H1 (cell line): ENCODE results near the gene PSMB11. TPM values are rescaled to one million over a fixed set of nuclear protein-coding genes. Genes with fewer than 3 reads are reported as not detected.

Experiments
- CTCF ChIA-PET: fragments of 300-600 bp; sonication (Branson Sonifier 250); formaldehyde crosslinking; loops from one replicate; lab custom pipeline; 2021; ENCODE audit not compliant: partially characterized antibody; lab: Charles Lee
- POLR2A ChIA-PET: fragments of 300-600 bp; sonication (Branson Sonifier 250); formaldehyde crosslinking; loops from one replicate; lab custom pipeline; 2021; ENCODE audit warnings: inconsistent platforms; ENCODE audit not compliant: partially characterized antibody; lab: Charles Lee
- DNase-seq, 2 experiments: peaks; one replicate each; pipeline versions ENCODE4 v3.0.0 to v3.0.0-alpha.2; 2010 to 2022; ENCODE audit warnings: low spot score in 2 of 2, low read depth in 1 of 2, mixed read lengths in 1 of 2
- FAIRE-seq: peaks from 2 replicates; lab custom pipeline; 2011; peaks lifted over from hg19 to GRCh38; lab: Jason Lieb, UNC
- H2AFZ ChIP-seq: 2 replicates; pipeline ENCODE4 v1.8.1; 2012; ENCODE audit warnings: low read length, inconsistent platforms
- H2AK5ac ChIP-seq: 2 replicates; pipeline ENCODE4 v1.6.1; 2013; ENCODE audit warnings: low read depth, low read length
- H2BK120ac ChIP-seq: replicated peaks from 2 replicates; pipeline ENCODE3; 2013; ENCODE audit warnings: low read depth, low read length, inconsistent platforms
- H2BK12ac ChIP-seq: 2 replicates; pipeline ENCODE4 v1.6.1; 2013; ENCODE audit warnings: low read depth, low read length
- H2BK15ac ChIP-seq: 2 replicates; pipeline ENCODE4 v1.6.1; 2013; ENCODE audit warnings: low read length
- H2BK20ac ChIP-seq: 2 replicates; pipeline ENCODE4 v1.6.1; 2013; ENCODE audit warnings: low read length
- H2BK5ac ChIP-seq: 2 replicates; pipeline ENCODE4 v1.6.1; 2013; ENCODE audit warnings: low read depth, low read length
- H3K14ac ChIP-seq: 2 replicates; pipeline ENCODE4 v1.6.1; 2013; ENCODE audit warnings: inconsistent platforms; ENCODE audit not compliant: insufficient read length
- H3K18ac ChIP-seq: 2 replicates; pipeline ENCODE4 v1.6.1; 2013; ENCODE audit warnings: low read length; ENCODE audit errors: extremely low read depth
- H3K23ac ChIP-seq: 2 replicates; pipeline ENCODE4 v1.6.1; 2013; ENCODE audit warnings: inconsistent platforms; ENCODE audit not compliant: insufficient read length
- H3K23me2 ChIP-seq: 2 replicates; pipeline ENCODE4 v1.6.1; 2013; ENCODE audit warnings: low read depth, low read length
- H3K27ac ChIP-seq: 2 replicates; pipeline ENCODE4 v1.6.1; 2011; ENCODE audit warnings: low read depth, low read length, inconsistent platforms
- H3K27me3 ChIP-seq, 4 experiments: replicated peaks in 1 of 4; 1 replicate in 1 of 4; 2 replicates in 3 of 4; pipeline versions ENCODE4 v1.6.1 to v1.8.1; 2011 to 2013; ENCODE audit warnings: low read length in 3 of 4, mild to moderate bottlenecking in 3 of 4, inconsistent platforms in 2 of 4, mixed read lengths in 2 of 4, moderate library complexity in 1 of 4; ENCODE audit not compliant: control insufficient read depth in 3 of 4, insufficient read depth in 3 of 4; ENCODE audit errors: extremely low read depth in 1 of 4
- H3K36me3 ChIP-seq, 4 experiments: 2 replicates each; pipeline versions ENCODE4 v1.6.1 to v1.8.1; 2011 to 2013; ENCODE audit warnings: mild to moderate bottlenecking in 4 of 4, low read length in 3 of 4, moderate library complexity in 2 of 4, control low read depth in 1 of 4, inconsistent platforms in 1 of 4; ENCODE audit not compliant: insufficient read depth in 4 of 4, control insufficient read depth in 2 of 4
- H3K4ac ChIP-seq: replicated peaks from 2 replicates; pipeline ENCODE3; 2013; ENCODE audit warnings: low read length, low read depth, mixed read lengths, inconsistent platforms; ENCODE audit not compliant: insufficient read length
- H3K4me1 ChIP-seq, 4 experiments: replicated peaks in 1 of 4; 1 replicate in 1 of 4; 2 replicates in 3 of 4; pipeline versions ENCODE4 v1.6.1 to v1.8.1; 2011 to 2013; ENCODE audit warnings: low read length in 3 of 4, inconsistent platforms in 2 of 4, mixed read lengths in 1 of 4; ENCODE audit not compliant: insufficient read depth in 4 of 4, control insufficient read depth in 3 of 4
- H3K4me2 ChIP-seq, 2 experiments: 2 replicates each; pipeline versions ENCODE4 v1.6.1 to v1.8.1; 2011 to 2013; ENCODE audit warnings: low read depth in 2 of 2, low read length in 2 of 2, control low read depth in 1 of 2, inconsistent platforms in 1 of 2, mild to moderate bottlenecking in 1 of 2; ENCODE audit not compliant: insufficient read depth in 1 of 2
- H3K4me3 ChIP-seq, 4 experiments: fragments of 200-600, 300-600 bp in 1 of 4; sonication (generic), shearing (Covaris generic), sonication (Bioruptor Twin) in 1 of 4; 2 replicates each; pipeline versions ENCODE4 v1.5.1 to v1.8.1; 2011 to 2016; ENCODE audit warnings: low read length in 4 of 4, low read depth in 3 of 4, control low read depth in 2 of 4, inconsistent platforms in 2 of 4, mild to moderate bottlenecking in 2 of 4, mixed read lengths in 1 of 4, moderate library complexity in 1 of 4; ENCODE audit not compliant: insufficient read depth in 2 of 4; ENCODE audit errors: extremely low read depth in 1 of 4
- H3K56ac ChIP-seq: replicated peaks from 2 replicates; pipeline ENCODE3; 2013; ENCODE audit warnings: low read depth, mild to moderate bottlenecking, mixed read lengths, low read length, inconsistent platforms; ENCODE audit not compliant: insufficient read length
- H3K79me1 ChIP-seq: 2 replicates; pipeline ENCODE4 v1.6.1; 2013; ENCODE audit warnings: low read depth, low read length, control low read depth
- H3K79me2 ChIP-seq, 2 experiments: 2 replicates each; pipeline versions ENCODE4 v1.6.1 to v1.8.1; 2012 to 2013; ENCODE audit warnings: low read length in 2 of 2, mild to moderate bottlenecking in 2 of 2, inconsistent platforms in 1 of 2; ENCODE audit not compliant: insufficient read depth in 2 of 2, control insufficient read depth in 1 of 2
- H3K9ac ChIP-seq, 4 experiments: replicated peaks in 1 of 4; 1 replicate in 1 of 4; 2 replicates in 3 of 4; pipeline versions ENCODE4 v1.6.1 to v1.8.1; 2011 to 2013; ENCODE audit warnings: low read depth in 3 of 4, low read length in 3 of 4, control low read depth in 2 of 4, mild to moderate bottlenecking in 2 of 4, moderate library complexity in 2 of 4, inconsistent platforms in 1 of 4; ENCODE audit errors: extremely low read depth in 1 of 4
- H3K9me3 ChIP-seq, 2 experiments: 2 replicates each; pipeline versions ENCODE4 v1.6.1 to v1.8.1; 2012 to 2013; ENCODE audit warnings: mild to moderate bottlenecking in 2 of 2, moderate library complexity in 2 of 2, control low read depth in 1 of 2, inconsistent platforms in 1 of 2, low read depth in 1 of 2, low read length in 1 of 2, mixed read lengths in 1 of 2; ENCODE audit not compliant: insufficient read depth in 2 of 2
- H4K20me1 ChIP-seq, 2 experiments: replicated peaks in 1 of 2; 2 replicates each; pipeline versions ENCODE3 to v1.8.1; 2011 to 2013; ENCODE audit warnings: inconsistent platforms in 2 of 2, low read length in 2 of 2, mild to moderate bottlenecking in 1 of 2; ENCODE audit not compliant: insufficient read depth in 2 of 2, control insufficient read depth in 1 of 2
- H4K5ac ChIP-seq: 2 replicates; pipeline ENCODE4 v1.6.1; 2013; ENCODE audit warnings: low read length, low read depth, mixed read lengths, inconsistent platforms; ENCODE audit not compliant: insufficient read length
- H4K8ac ChIP-seq: 2 replicates; pipeline ENCODE4 v1.8.0; 2013; ENCODE audit warnings: mild to moderate bottlenecking, moderate library complexity, low read length, inconsistent platforms; ENCODE audit not compliant: insufficient read depth; ENCODE audit errors: extremely low read depth
- H4K91ac ChIP-seq: replicated peaks from 2 replicates; pipeline ENCODE3; 2013; ENCODE audit warnings: low read length, mixed read lengths, inconsistent platforms; ENCODE audit not compliant: insufficient read length
- BCL11A ChIP-seq, 2 experiments: IDR thresholded peaks; one replicate each; pipeline ENCODE4 v1.6.1; 2011; ENCODE audit warnings: low read depth in 2 of 2, low read length in 2 of 2, mild to moderate bottlenecking in 2 of 2
- CBX5 ChIP-seq: fragments of 300-800, 300-1000 bp; sonication (generic); IDR thresholded peaks from 2 replicates; pipeline ENCODE4 v1.7.1; 2016; ENCODE audit warnings: antibody characterized with exemption, low read length, low read depth
- JUN ChIP-seq: IDR thresholded peaks from 2 replicates; pipeline ENCODE4 v1.6.1; 2011; ENCODE audit warnings: low read depth, mild to moderate bottlenecking, improper control_type of control experiment, low read length
- KDM4A ChIP-seq: IDR thresholded peaks from one replicate; pipeline ENCODE4 v1.7.1; 2012; ENCODE audit warnings: low read depth, mild to moderate bottlenecking, moderate library complexity, low read length, inconsistent platforms; ENCODE audit not compliant: severe bottlenecking
- KDM5A ChIP-seq: fragments of 200-600 bp; IDR thresholded peaks from 2 replicates; pipeline ENCODE4 v1.7.1; 2012; ENCODE audit warnings: mild to moderate bottlenecking, low read length, inconsistent platforms, mixed read lengths
- POLR2AphosphoS5 ChIP-seq: IDR thresholded peaks from 2 replicates; pipeline ENCODE4 v1.6.1; 2011; ENCODE audit warnings: low read depth, low read length
- SP2 ChIP-seq: IDR thresholded peaks from 2 replicates; pipeline ENCODE4 v1.6.1; 2012; ENCODE audit warnings: mild to moderate bottlenecking, low read length, inconsistent platforms
- TCF12 ChIP-seq: IDR thresholded peaks from 2 replicates; pipeline ENCODE4 v1.6.1; 2011; ENCODE audit warnings: low read depth, mild to moderate bottlenecking, low read length
- YY1 ChIP-seq: IDR thresholded peaks from 2 replicates; pipeline ENCODE4 v1.6.1; 2011; ENCODE audit warnings: low read depth, mild to moderate bottlenecking, low read length
- ZNF274 ChIP-seq: IDR thresholded peaks from 2 replicates; pipeline ENCODE4 v1.7.0; 2012; ENCODE audit warnings: low read length, borderline replicate concordance; ENCODE audit errors: extremely low read depth
- WGBS, 2 experiments: shearing (Covaris generic) in 1 of 2; methylation state at CpG; one replicate each; pipeline versions ENCODE4 v1.1.6 to v1.1.7; 2013 to 2015; ENCODE audit warnings: low lambda C conversion rate in 2 of 2, mixed read lengths in 2 of 2, inconsistent platforms in 1 of 2, low coverage in 1 of 2, missing lambda C conversion rate in 1 of 2; ENCODE audit not compliant: insufficient replicate concordance in 2 of 2, insufficient coverage in 1 of 2, insufficient read length in 1 of 2; ENCODE audit errors: extremely low coverage in 1 of 2, missing lambda C conversion rate in 1 of 2; 5-methylcytosine and 5-hydroxymethylcytosine counted together
- polyA plus RNA-seq, 7 experiments: library from polyadenylated mRNA; depleted of rRNA in 3 of 7; stranded (reverse) in 5 of 7; unstranded in 2 of 7; fragments of >200 nt in 5 of 7; fragments of 200-250 nt in 2 of 7; gene quantifications; 1 replicate in 5 of 7; 2 replicates in 1 of 7; 4 replicates in 1 of 7; pipeline versions ENCODE4 v1.2.1 to v1.2.3, GENCODE V29; 2011 to 2013; ENCODE audit warnings: missing spikeins in 2 of 7, mixed read lengths in 2 of 7
- total RNA-seq: library from RNA; stranded (reverse); fragmentation: NEBNext Ultra II Directional; extraction: Animal tissue kit (Norgen Biotek cat#: 25700); gene quantifications from 2 replicates; pipeline ENCODE4 v1.2.1, GENCODE V29; 2021
- TF ChIP-seq, protein P1 (sequence below): IDR thresholded peaks from 2 replicates; pipeline ENCODE4 v1.6.1; 2012; ENCODE audit warnings: inconsistent platforms
- TF ChIP-seq, protein P2 (sequence below), 3 experiments: IDR thresholded peaks; 1 replicate in 2 of 3; 2 replicates in 1 of 3; pipeline versions ENCODE4 v1.5.1 to v1.6.1; 2011; ENCODE audit warnings: low read length in 3 of 3, mild to moderate bottlenecking in 3 of 3, inconsistent platforms in 2 of 3, low read depth in 1 of 3, moderate library complexity in 1 of 3; ENCODE audit not compliant: insufficient read depth in 1 of 3; ENCODE audit errors: control extremely low read depth in 1 of 3

PSMB11 gene
- total and polyA plus RNA-seq, 2 of the 8 experiments (the other 6 are each of a cell fraction or from before 2014, with no cell fraction given), result not detected

DNA sequence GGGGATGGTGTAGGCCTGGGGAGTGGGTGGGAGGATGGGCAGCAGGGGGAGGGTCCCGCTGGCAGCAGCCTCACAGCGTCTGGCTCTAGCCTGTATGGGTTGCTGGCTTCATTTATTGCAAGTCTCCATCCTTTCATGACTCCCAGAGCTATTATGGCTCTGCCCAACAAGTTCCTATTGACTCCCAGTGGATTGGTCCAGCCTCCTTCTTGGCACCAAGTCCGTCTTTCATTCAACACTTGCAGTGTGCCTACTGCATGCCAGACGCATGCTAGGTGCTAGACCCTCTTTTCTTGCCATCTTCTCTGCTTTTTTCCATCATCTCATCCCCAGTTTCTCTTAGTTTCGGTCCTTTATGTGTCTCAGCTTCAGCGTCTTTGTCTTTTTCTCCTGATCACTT is 1.1 kb downstream of the PSMB11 start:
- Histone ChIP-seq H3K14ac (no peak overlapping the region), H3K4ac (no peak overlapping the region), H3K79me1 (no peaks in the 10 kb centered on the region; the same call in 1 of the 2 replicates), H3K4me2 (no peak overlapping the region), H3K27ac (no peak overlapping the region), H3K9ac (no peak overlapping the region), H3K18ac (no peak overlapping the region), H2AK5ac (no peak overlapping the region), H3K36me3 (peaks cover 0 to 4% (median 0%) of the 10 kb centered on the region in 4 experiments; a peak in 1 of 8 replicates), H3K9me3 (no peaks in the 10 kb centered on the region), H2BK15ac (no peak overlapping the region), H4K8ac (no peak overlapping the region), H4K20me1 (no peaks in the 10 kb centered on the region), H2AFZ (no peak overlapping the region), H3K27me3 (no peaks in the 10 kb centered on the region), H2BK20ac (no peak overlapping the region), H3K79me2 (no peaks in the 10 kb centered on the region), H4K91ac (no peak overlapping the region), H3K4me3 (no peak overlapping the region), H3K23ac (no peak overlapping the region), H4K5ac (no peak overlapping the region), H3K56ac (no peak overlapping the region), H2BK120ac (no peak overlapping the region), H2BK12ac (no peak overlapping the region), H3K23me2 (no peaks in the 10 kb centered on the region), H2BK5ac (no peak overlapping the region), H3K4me1 (peaks cover 0 to 7% (median 0%) of the 10 kb centered on the region in 4 experiments; a peak in 1 of 7 replicates)
- ChIA-PET CTCF (interaction anchor here (1.0 to 29.2 kb wide), 14 partner anchors 8 to 113 kb away, joined by 3 to 785 read pairs (median 6); partner anchors contain the start of gene AJUBA), POLR2A (interaction anchor here (0.9 to 2.8 kb wide), 8 partner anchors 12 to 114 kb away, joined by 3 to 7 read pairs (median 4); partner anchors contain the start of gene PRMT5)
- WGBS, 2 experiments, result 88% methylated on average over 5 of the region's 6 CpGs; no CpG with 5 or more reads in 1 of the 2 experiments
- DNase-seq, result no peak
- no peak for FAIRE-seq
- TF ChIP-seq TCF12, result no peak
- TF ChIP-seq, protein P1, sequence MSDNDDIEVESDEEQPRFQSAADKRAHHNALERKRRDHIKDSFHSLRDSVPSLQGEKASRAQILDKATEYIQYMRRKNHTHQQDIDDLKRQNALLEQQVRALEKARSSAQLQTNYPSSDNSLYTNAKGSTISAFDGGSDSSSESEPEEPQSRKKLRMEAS, result no peak
- no peak for TF ChIP-seq KDM4A
- no peak for TF ChIP-seq JUN
- no peak for TF ChIP-seq CBX5
- no peak for TF ChIP-seq POLR2AphosphoS5
- no peak for TF ChIP-seq SP2
- TF ChIP-seq, protein P2, sequence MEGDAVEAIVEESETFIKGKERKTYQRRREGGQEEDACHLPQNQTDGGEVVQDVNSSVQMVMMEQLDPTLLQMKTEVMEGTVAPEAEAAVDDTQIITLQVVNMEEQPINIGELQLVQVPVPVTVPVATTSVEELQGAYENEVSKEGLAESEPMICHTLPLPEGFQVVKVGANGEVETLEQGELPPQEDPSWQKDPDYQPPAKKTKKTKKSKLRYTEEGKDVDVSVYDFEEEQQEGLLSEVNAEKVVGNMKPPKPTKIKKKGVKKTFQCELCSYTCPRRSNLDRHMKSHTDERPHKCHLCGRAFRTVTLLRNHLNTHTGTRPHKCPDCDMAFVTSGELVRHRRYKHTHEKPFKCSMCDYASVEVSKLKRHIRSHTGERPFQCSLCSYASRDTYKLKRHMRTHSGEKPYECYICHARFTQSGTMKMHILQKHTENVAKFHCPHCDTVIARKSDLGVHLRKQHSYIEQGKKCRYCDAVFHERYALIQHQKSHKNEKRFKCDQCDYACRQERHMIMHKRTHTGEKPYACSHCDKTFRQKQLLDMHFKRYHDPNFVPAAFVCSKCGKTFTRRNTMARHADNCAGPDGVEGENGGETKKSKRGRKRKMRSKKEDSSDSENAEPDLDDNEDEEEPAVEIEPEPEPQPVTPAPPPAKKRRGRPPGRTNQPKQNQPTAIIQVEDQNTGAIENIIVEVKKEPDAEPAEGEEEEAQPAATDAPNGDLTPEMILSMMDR (IDR thresholded peaks at IDR 0.05; ENCODE audit: control extremely low read depth in 1 of 3, insufficient read depth in 1 of 3, low read depth in 1 of 3, low read length in 3 of 3), result no peak
- no peak for TF ChIP-seq ZNF274
- no peak for TF ChIP-seq KDM5A
- TF ChIP-seq BCL11A (IDR thresholded peaks at IDR 0.05; ENCODE audit: low read depth in 2 of 2, low read length in 2 of 2), result no peak
- TF ChIP-seq YY1, result no peak
